Kidney epithelial cell (primary cell): ENCODE data around the gene HDAC7. TPM values are rescaled to one million over a fixed set of nuclear protein-coding genes. Genes with fewer than 3 reads are reported as not detected.

Source experiments
- DNase-seq: peaks from one replicate; pipeline ENCODE4 v3.0.0-alpha.2; 2010; ENCODE audit warnings: low read depth
- H3K27me3 ChIP-seq: 2 replicates; pipeline ENCODE4 v1.6.0; 2011; ENCODE audit warnings: low read length; ENCODE audit not compliant: control insufficient read depth, insufficient read depth
- H3K36me3 ChIP-seq: 2 replicates; pipeline ENCODE4 v1.5.1; 2011; ENCODE audit warnings: low read length; ENCODE audit not compliant: control insufficient read depth, insufficient read depth
- H3K4me3 ChIP-seq: 2 replicates; pipeline ENCODE4 v1.5.1; 2011; ENCODE audit warnings: low read depth, mild to moderate bottlenecking, control low read depth, low read length
- total RNA-seq: library from RNA; depleted of rRNA; stranded (reverse); fragments of >200 nt; gene quantifications from 2 replicates; pipeline ENCODE4 v1.2.3, GENCODE V29; 2015
- TF ChIP-seq, protein P1 (sequence below): IDR thresholded peaks from 2 replicates; pipeline ENCODE4 v1.5.1; 2011; ENCODE audit warnings: mild to moderate bottlenecking, moderate library complexity, low read length, control low read depth, inconsistent platforms; ENCODE audit not compliant: insufficient read depth, poor library complexity, severe bottlenecking

Gene HDAC7
- total RNA-seq, 1 donor from 2014 or later = 52.1 TPM

DNA sequence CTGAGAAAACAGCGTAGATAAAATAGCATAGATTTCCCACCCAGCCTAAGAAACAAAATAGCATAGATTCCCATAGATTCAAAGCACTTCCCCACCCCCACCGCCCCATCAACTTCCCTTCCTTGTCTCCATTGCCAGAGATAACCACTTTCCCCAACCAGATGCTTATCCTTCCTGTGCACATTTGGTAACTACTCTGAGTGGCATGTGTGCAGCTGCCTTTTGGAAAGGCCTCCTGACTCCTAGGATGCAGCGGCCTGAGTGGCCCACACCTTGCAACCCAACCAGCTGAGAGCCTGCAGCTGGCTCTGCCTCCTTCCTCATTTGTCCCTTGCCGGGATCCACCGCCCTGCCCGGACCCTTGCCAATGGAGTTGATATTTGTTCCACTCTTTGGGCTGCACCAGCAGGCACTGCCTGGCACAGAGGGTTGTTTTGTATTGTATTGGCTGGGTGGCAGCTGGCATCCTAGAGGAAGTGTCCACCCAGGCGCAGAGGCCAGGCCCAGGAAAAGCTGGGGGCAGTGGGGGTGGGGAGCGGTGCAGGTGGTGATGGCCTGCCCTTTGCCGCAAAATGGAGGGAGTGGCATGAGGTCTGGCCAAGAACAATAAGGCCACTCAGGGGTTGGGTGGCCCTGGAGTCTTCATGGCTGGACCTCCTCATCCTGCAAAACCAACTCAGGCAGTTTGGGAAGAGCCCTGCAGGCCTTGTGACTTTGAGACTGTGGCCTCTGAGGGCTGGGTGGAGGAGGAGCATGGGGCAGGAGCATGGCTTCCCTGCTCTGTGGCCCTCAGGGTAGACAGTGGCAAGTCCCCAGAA, 41.8 kb downstream of the HDAC7 start:
- TF ChIP-seq, protein P1, sequence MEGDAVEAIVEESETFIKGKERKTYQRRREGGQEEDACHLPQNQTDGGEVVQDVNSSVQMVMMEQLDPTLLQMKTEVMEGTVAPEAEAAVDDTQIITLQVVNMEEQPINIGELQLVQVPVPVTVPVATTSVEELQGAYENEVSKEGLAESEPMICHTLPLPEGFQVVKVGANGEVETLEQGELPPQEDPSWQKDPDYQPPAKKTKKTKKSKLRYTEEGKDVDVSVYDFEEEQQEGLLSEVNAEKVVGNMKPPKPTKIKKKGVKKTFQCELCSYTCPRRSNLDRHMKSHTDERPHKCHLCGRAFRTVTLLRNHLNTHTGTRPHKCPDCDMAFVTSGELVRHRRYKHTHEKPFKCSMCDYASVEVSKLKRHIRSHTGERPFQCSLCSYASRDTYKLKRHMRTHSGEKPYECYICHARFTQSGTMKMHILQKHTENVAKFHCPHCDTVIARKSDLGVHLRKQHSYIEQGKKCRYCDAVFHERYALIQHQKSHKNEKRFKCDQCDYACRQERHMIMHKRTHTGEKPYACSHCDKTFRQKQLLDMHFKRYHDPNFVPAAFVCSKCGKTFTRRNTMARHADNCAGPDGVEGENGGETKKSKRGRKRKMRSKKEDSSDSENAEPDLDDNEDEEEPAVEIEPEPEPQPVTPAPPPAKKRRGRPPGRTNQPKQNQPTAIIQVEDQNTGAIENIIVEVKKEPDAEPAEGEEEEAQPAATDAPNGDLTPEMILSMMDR = no peak
- H3K36me3 ChIP-seq = peaks cover 1% of the 10 kb centered on the region
- no peaks in the 10 kb centered on the region for H3K27me3 ChIP-seq
- no peak overlapping the region for H3K4me3 ChIP-seq
- no peak for DNase-seq

GRCh38 chr12:47777151-47777550, 42.6 kb downstream of the HDAC7 start:
- TF ChIP-seq, protein P1 = no peak
- DNase-seq = no peak
- H3K36me3 ChIP-seq = peaks cover 1% of the 10 kb centered on the region
- H3K27me3 ChIP-seq = no peaks in the 10 kb centered on the region
- no peak overlapping the region for H3K4me3 ChIP-seq

DNA sequence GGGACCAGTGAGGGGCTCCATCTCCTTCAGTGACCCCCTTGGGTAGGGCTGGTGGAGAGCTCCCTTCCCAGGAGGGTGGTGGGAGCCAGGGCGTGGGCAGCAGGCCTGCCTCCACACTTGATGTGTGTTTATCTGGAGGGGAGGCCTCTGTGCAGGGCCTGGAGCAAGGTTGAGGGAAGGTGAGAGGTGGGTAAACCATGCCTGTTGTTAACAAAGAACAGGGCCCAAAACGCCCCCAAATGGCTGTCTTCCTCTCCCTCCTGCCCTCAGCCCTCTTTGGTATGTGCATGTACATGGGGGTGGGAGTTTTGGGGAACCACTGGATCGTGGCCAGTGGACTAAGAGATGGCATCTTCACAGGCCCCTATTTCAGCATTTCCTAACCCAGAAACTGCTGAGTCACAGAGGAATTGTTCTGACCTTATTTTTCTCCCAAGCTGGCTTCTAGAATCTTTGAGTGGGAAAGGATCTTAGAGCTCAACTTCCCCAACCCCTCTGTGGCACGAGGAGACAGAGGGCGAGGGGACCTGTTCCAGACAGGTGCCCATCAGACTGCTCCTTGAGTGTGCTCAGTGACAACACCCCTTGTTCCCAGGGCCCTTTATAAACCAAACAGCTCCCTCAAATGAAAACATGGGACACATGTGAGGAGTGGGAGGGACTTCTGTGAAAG, 43.1 kb downstream of the HDAC7 start:
- Histone ChIP-seq H3K27me3 (no peaks in the 10 kb centered on the region), H3K36me3 (peaks cover 1% of the 10 kb centered on the region), H3K4me3 (no peak overlapping the region)
- TF ChIP-seq, protein P1 = no peak
- no peak for DNase-seq

DNA sequence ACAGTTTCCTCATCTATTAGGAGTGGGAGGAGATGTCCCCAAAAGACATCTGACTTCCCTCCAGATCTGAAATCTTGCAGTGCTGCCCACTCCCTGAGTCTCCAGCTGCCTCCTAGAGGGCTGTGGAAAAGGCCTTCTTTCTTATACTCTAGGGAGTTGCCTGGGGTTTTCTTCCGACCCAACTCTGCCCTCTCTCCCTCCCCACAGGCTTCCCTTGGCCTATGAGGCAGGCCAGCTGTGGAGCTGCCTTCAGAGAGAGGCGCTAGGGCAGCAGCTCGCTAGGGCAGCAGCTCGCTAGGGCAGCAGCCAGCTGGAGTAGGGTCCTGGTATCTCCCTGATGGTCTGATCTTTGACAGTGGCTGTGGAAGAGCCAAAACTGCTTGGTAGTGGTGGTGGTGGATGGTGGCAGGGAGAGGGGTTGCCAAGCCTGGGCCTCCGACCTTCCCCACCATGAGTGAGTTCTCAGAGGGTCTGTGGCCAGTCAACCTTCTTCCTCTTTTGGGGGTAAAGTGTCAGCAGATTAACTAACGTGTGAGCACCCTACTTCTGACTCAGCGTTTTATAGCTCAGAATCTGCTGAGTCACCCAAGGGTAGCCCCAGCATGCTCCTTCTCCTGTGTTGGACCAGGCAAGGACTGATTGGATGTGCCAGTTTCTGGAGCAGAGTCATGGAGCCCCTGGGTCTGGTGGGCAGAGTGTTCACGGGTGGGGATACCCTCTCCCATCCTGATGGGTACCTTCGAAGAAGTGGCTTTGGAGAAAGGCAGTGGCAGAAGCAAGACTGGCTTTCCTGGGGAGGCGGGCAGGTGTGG, 44.4 kb downstream of the HDAC7 start:
- Histone ChIP-seq H3K4me3 (no peak overlapping the region), H3K36me3 (peaks cover 1% of the 10 kb centered on the region), H3K27me3 (no peaks in the 10 kb centered on the region)
- DNase-seq = no peak
- TF ChIP-seq, protein P1 = no peak

- H3K4me3 ChIP-seq = no peak overlapping the region
- no peaks in the 10 kb centered on the region for H3K27me3 ChIP-seq
- TF ChIP-seq, protein P1 = no peak
- no peak for DNase-seq
- no peaks in the 10 kb centered on the region for H3K36me3 ChIP-seq
Measured at GRCh38 chr12:47774663-47775062, 45.0 kb downstream of the HDAC7 start.
